GM21390 (cell line): ENCODE data around the gene NLGN4X.
"Not testable (repeated sequence)": the region's sequence is repeated elsewhere in the genome, so short reads cannot be mapped to it uniquely, and the experiment has no call there.

Experiments used
- ATAC-seq: cut with Tn5 transposase; IDR thresholded peaks from one replicate; pipeline ENCODE4 v1.9.1; 2021; ENCODE audit not compliant: unreplicated experiment

The NLGN4X gene

DNA sequence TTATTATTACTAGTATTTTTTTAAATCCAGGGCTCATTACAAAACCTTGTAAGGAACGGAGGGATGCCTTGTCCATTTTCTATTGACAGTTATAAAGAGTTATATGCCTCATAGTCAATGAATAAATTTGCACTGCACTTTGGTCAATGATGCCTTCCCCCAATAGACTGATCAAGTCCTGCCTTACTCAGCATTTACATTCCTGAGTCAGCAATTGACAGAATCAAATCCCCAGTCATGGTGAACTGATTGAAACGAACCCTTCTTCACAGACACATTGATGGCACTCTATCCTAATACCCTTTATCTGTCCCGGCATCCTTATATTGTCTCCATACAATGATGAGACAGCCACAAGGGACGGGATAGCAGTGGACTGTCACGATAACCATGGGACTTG lies 213.2 kb downstream of the NLGN4X start:
- ATAC-seq: no peak

DNA sequence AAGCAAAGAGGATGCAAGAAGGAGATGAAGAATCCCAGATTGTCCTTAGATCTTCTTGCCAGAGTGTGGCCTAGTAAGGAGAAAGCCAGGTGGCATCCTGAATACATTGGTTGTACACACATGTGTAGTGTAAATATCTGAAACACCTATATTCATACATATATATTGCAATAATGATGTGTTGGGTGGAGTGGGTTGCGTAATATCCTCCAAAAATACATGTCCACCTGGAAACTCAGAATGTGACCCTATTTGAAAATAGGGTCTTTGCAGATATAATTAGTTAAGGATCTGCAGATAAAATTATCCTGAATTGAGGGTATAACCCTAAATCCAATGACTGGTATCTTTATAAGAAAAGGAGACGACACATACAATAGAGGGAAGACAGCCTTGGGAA lies 216.3 kb downstream of the NLGN4X start:
- ATAC-seq: no peak

DNA sequence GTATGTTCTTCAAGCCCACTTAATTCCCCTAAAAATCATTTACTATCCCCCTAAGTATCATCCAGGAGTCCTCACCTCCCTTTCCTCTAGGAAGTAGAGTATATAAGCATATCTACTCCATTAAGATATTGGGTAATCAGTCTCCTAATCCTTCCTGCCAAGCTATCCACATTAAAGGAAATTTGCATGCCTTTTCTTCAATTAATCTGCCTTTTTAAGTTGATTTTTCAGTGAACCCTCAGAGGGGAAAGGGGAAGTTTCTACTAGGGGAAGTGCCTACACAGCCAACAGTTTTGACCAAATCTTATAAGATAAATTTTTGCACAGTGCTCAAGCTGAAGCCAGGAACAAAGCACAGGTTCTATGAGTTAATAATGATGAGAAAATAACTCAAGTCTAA lies 222.8 kb downstream of the NLGN4X start:
- no peak for ATAC-seq

DNA sequence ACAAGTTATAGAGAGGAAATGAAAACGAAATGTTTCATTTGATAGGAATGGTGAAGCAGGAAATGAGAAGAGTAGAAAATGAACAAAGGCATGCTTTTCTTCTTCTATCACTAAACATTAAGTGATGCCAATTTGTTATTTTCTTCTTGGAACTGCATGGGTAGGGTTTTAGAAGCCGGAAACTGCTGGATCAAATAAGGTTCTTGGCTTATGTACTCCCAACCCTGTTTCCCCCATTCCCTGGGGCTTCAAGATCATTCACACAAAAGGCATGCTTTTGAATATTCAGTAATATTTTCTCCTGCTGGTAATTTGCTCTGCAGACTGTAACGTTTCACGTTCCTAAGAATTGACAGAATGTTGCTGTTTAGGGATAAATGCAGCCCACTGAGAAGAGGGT lies 224.1 kb downstream of the NLGN4X start:
- no peak for ATAC-seq

DNA sequence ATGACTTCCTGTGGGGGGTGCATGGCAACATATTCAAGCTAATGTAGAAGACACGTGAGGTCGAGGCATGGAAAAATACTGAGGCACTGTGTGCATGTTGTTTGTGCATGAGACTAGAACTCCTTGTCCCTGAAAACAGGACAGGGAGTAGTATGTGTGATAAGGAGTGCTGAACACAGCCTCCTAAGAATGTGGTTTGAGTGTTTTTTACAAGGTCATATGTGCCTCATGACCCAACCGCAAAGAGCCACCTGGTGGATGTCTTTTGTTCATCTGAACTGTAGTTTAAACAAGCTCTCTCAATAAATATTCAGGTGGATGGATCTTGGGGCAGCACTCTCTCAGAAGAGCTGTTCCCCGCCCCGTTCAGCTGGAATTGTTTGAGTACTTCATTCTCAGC lies 226.6 kb downstream of the NLGN4X start:
- no peak for ATAC-seq

DNA sequence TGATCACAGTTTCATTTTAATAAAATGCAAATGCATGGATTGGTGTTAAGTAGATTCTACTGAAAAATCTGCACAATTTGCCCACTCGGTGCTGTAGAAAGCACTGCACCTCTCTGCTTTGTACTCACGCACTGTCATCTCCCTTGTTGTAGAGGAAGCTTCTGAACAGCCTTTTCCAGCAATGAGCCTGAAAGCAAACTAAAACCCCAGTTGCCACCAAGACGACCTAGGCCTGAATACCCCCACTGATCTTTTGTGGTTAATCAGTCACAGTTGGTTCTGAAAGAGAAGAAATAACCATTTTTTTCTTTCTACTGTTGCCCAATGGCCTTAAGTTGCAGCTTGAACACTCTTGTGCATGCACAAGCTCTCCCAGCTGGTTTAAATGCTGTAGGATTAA lies 229.8 kb downstream of the NLGN4X start:
- no peak for ATAC-seq

DNA sequence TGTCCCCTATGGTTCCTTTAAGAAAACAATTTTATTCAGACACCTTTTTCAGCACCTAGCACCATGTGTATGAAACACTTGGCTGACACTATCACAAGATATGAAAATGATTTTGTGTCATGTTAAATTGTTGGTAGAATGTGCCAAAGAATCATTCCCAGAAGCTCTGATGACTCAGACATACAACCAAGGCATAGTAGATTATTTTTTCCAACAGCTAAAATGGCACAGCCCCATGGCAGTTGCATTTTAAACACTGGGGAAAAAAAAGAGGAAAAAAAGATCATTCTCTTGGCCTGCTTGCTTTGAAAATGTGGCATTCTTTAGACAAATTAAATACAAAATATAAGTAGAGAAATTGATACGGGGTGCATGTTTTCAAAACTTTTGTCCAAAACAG lies 230.2 kb downstream of the NLGN4X start:
- no peak for ATAC-seq

DNA sequence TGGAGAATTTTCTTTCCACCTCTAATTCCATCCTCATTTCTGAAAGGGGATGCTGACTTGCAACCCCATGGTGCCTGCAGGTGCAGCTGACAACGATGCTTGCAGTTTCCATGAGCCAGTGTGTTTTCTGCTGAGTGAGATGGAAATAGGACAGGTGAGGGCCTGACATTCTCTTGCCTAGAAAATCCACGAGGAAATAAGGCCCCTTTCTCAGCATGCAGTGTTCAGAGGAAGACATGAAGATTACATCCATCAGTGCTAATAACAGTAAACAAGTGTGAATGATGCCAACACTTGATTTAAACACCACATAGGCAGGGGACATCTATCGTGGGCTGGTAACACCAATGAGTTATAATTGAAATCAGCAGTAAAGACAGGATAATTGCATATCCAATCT lies 237.3 kb downstream of the NLGN4X start:
- ATAC-seq: no peak

DNA sequence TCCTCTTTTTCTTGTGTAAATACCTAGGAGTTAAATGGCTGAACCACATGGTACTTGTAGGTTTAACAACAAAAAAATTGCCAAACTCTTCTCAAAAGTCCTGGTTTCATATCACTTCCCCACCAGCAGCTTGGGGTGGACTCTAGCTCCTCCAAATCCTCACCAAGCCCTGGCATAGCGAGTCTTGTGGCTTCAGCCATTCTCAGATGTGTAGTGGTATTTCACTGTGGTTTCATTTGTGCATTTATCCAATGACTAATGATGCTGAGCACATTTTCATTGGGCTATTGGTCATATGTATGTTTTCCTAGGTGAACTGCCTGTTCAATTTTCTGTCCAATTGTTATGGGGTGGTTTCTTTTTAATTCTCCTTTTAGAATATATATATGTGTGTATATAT lies 249.3 kb downstream of the NLGN4X start:
- ATAC-seq: no peak

DNA sequence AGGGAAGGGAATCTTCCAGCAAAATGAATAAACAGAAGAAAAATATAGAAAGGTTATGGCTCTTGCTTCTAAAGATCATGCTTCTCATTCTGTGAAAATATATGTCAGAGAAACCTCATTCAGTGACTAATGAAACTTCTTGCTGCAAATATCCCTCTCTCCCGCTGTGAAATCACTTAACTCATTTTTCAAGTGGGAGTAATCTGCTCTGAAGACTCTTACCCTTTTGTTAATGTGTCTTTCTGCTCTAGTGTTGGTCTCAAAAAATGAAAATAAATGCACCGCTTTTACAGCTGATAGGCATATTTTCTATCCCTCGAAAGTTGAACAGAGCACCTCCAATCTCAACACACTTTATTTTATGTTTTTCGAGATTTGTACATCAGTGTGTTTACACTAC lies 252.3 kb downstream of the NLGN4X start:
- ATAC-seq: no peak

DNA sequence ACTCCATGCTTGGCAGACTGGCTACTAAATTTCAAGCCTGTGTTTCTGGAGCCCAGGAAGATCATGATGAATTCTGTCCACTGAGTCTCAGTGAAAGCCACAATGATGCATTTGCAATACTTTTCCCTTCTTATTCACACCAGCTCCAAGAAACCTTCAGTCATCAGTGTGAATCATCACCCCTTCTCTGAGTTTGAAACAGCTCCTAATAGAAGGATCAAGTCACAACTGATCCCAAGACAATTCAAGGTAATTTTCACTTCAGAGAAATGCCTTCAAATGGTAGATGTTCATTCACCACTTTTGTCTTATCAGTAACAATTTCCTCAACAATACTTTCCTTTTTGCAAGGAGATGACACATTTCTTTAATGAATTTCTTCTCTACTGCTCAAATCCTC lies 257.4 kb downstream of the NLGN4X start:
- ATAC-seq: no peak

DNA sequence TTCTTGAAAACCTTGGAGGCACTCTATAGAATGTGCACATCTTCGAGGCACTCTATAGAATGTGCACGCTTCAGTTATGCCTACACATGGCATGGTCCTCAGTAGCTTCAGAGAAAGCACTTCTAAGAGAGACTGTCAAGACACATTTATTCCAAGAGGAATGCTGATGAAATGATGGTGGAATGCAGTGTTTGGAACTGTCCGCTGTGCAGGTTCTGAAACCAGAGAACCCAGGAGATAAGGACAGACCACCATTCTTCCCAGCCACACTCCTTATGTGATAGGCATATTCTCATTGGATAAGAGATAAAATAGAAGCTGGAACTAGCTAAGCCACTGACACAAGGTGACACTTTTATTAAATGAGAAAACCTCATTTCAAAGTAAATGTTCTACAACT lies 263.3 kb downstream of the NLGN4X start:
- ATAC-seq: no peak

DNA sequence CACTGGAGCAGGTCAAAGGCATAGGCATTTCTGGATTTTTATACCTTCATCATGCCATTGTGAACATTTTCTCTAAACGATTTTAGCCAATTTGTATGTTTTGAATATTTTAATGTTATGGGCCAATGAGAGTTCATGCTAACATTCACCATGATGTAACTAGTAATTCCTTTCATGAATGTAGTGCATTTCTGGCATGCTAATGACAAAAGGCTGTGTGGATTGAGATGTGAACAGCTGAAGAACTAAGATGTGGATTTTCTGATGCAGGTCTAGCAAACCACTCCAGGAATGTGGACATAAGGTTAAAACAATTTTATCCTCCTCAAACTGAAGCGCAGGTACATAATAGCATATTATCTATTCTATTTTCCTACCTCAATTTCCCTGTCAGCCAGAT lies 269.4 kb downstream of the NLGN4X start:
- no peak for ATAC-seq

DNA sequence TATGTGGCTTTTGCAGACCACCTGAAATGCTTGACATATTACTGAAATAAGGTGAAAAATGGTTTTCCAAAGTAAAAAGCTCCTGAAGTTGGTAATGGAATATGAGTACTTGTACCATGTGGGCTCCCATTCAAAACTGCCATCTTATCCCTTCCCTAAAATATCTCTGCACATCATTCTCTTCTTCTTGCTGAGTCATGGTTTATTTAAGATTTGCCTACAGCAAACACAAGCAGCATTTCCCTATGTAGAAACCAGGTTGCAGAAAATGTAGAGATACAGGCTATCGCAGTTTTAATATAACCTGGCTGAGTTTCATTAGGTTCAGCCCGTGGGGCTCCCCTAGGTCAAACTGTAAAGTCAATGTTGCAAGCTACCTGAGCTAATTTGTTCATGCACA lies 270.1 kb downstream of the NLGN4X start:
- ATAC-seq: no peak

DNA sequence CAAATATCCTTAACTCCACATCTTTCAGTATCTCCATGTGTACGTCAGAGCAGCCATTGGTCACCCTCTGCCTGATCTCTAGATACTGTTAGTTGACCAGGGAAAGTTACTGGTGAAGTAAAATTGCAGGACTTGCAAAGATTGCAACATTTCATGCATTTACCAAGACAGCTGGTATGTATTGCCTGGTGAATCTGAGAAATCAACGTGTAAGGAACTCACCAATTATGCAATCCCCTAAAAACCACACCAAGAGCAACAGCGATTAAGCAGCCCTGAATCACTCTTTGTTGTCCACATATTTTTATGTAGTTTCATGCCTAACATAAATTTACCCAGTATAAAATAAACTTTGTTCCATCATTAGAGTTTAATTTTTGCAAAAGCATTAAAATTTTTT lies 271.2 kb downstream of the NLGN4X start:
- no peak for ATAC-seq

DNA sequence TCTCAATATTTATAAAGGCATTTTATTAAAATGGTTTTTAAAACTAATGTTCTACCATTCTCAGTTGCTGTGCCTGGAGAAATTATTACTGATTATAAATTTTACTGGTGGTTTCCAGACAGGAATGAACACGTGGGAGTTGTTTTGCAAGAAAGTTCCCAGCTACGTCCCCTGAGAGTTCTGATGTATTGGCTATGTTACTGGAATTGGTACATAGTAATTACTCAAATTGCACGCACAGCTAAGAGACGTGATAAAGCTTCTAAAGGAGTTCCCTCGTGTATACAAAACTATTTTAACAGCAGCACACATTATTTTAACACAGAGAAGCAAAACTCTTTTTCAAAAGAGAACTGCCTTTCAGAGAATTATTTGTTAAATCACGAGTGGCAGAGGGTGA lies 292.2 kb downstream of the NLGN4X start:
- no peak for ATAC-seq

DNA sequence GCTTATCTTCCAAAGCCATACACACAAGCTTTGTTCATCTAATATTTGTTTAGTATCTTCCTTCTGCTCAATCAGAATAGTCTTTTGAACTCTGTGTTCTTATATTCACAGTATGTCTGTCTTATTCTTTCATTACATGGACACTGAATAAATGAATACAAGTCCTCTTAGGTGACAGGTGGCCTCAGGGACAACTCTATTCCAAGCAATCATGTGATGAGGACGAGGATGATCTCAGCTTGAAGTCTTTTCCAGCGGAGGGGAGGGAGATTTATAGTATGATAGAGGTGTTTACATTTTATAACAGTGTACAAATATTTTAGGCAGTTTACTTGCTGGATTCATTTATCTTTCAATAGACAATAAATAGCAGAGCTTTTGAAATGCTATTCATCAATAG lies 300.4 kb downstream of the NLGN4X start:
- no peak for ATAC-seq

DNA sequence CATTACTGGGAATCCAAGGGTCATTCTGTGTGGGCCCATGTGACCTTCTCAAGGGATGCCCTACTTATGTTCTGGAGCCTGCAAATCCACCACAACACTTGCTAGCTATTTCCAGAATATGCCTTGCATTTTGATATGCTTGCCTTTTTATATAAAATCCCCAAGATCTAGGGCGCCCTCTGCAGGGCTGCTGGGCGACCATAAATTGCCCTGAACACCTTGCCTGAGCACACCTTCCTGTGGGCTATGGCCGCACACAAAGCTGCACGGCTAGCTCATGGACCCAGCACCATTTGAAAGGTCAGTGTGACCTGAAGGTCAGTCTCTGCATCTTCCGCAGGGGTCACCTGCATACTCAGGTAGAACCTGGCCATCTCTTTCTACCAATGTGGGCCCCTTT lies 311.7 kb downstream of the NLGN4X start:
- ATAC-seq: no peak

DNA sequence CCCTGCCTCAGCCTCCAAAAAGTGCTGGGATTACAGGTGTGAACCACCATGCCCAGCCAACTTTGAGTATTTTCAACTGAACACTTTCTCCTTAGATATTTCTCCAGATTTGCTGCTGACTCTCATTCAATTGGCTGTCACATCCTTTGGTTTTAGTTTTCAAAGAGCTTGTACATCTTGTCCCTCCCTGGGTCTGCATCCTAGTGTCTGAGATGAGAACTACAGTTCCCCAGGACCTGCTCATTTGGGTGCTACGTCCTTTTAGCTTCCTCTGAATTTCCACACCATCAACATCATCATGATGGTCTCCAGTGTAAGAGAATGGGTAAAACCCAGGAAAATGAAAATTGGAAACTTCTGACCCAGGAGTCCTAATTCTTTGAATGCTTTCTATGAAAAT lies 312.9 kb downstream of the NLGN4X start:
- ATAC-seq: no peak

DNA sequence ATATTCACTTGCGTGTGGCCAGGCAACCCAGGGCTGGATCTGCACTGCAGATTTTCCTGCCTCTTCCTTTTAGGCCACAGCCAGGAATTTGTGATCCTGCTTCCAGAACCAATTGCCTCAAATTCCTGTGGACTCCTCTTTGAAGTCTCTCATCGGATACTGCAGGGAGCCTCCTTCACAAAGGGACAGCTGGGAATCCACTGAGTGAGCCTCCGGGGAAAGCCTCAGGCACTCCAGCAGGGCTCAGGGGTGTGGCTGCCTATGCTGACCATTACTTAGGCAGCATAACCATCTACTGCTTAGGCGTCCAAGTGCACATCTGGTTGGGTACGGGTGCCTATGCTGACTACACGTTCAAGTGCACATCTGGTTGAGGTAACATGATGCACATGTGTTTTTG lies 321.5 kb downstream of the NLGN4X start:
- ATAC-seq: no peak

DNA sequence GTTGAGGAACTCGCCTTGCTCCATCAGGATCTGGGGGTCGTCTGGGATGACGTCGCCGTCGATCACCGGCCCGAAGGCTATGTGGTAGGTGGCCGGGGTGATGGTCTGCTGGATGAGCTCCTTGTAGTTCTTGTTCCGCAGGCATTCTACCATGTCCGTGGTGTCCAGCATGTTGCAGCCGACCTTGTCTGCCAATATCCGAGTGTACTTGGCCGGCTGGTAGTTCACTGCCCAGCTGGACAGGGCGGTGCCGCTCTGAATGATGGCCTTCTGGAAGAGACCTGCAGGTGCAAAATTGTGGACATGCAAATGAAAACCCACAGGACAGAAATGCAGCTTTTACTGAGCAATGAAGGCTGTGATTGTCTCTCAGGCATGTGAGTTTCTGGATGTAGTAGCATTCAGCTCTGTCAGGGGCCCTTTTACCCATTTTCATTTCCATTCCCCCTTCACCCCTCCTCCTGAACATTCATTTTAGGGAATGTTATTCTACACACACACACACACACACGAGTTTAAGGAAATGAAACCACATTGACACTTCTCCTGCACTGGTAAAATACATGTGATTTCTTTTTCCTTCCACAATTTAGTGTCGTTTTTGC lies 325.0 kb downstream of the NLGN4X start:
- ATAC-seq: not testable (repeated sequence)

DNA sequence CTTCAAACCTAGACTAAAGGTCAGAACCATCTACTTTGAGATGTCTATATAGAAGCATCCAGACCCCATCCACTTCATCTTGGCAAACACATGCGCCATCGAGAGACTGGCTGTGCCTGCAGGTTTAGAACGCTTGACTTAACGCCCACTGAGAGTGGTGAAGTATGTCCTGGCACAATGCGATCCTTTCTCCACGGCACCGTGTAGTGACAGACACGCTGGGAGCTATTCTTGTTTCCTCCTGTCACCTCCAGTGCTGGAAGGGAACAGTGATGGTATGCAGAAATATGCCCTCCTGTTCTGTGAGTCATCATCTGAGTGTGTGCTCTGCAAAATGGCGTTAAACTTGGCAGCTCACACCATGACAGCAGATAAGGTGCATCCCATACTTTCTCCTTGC lies 330.2 kb downstream of the NLGN4X start:
- no peak for ATAC-seq

DNA sequence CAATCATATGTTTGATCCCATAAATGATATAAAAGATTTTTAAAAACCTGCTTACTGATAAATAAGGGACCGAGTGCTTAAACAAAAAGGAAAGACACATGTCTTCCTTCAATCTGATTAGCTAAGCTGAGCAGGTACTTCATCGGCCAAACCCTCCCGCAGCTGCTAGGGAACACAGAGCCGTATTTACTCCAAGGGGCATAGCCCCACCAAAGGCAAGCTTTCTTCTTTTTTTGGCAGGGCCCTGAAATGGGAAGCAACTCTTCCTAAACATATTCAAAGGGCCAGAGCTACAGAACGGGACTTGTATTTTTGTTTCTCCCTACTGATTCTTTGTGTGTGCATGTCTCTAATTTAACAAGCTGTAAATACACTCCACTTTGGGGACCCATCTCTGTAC lies 337.3 kb downstream of the NLGN4X start:
- ATAC-seq: no peak
